Measurements from ENCODE around the gene ALG1. TPM values are rescaled to one million over a fixed set of nuclear protein-coding genes. Genes with fewer than 3 reads are reported as not detected.

ALG1 gene
- total and polyA plus RNA-seq, 5 donors, result 8.0 to 11.4 (median 9.5) TPM

Other genes with a start within 250 kb of the ALG1 start
- gene GLYR1, start 224.6 kb upstream of the ALG1 start, total RNA-seq, result 10 to 100 TPM; 69.9 to 84.4 (median 81.1) TPM
- 56.1 TPM for gene GLYR1, start 224.6 kb upstream of the ALG1 start, polyA plus RNA-seq
- 10 to 100 TPM; 24.4 to 30.4 (median 27.4) TPM for gene UBN1, start 224.4 kb upstream of the ALG1 start, total RNA-seq
- gene UBN1, start 224.4 kb upstream of the ALG1 start, polyA plus RNA-seq, result 16.5 TPM
- gene PPL, start 134.7 kb upstream of the ALG1 start, total RNA-seq, result 10 to 100 TPM in 2 of 4 donors, 1 to 10 TPM in 2; 3.9 to 19.1 (median 8.4) TPM
- 5.0 TPM for gene PPL, start 134.7 kb upstream of the ALG1 start, polyA plus RNA-seq
- 1 to 10 TPM in 3 of 4 donors, under 1 TPM in 1; 0.57 to 3.8 (median 2.1) TPM for gene SEC14L5, start 113.5 kb upstream of the ALG1 start, total RNA-seq
- 1.4 TPM for gene SEC14L5, start 113.5 kb upstream of the ALG1 start, polyA plus RNA-seq
- gene NAGPA, start 37.9 kb upstream of the ALG1 start, total RNA-seq, result 10 to 100 TPM in 1 of 4 donors, 1 to 10 TPM in 3; 6.0 to 10.0 (median 7.8) TPM
- gene NAGPA, start 37.9 kb upstream of the ALG1 start, polyA plus RNA-seq, result 5.3 TPM
- gene C16orf89, start 5.9 kb upstream of the ALG1 start, total RNA-seq, result 1 to 10 TPM; 3.2 to 9.7 (median 6.8) TPM
- 10.9 TPM for gene C16orf89, start 5.9 kb upstream of the ALG1 start, polyA plus RNA-seq
- gene EEF2KMT, start 26.0 kb downstream of the ALG1 start, total RNA-seq, result 1 to 10 TPM; 4.6 to 6.9 (median 5.6) TPM
- 4.4 TPM for gene EEF2KMT, start 26.0 kb downstream of the ALG1 start, polyA plus RNA-seq